GM04503 (cell line): ENCODE results near the gene AMZ2.
A peak's percentile ranks its signal among the peaks of the same experiment; 100 is the strongest.
"Not testable (repeated sequence)": the region's sequence is repeated elsewhere in the genome, so short reads cannot be mapped to it uniquely, and the experiment has no call there.

Source experiments
- DNase-seq: peaks from one replicate; pipeline ENCODE4 v3.0.0-alpha.2; 2012; ENCODE audit warnings: low read depth

Gene AMZ2

DNA sequence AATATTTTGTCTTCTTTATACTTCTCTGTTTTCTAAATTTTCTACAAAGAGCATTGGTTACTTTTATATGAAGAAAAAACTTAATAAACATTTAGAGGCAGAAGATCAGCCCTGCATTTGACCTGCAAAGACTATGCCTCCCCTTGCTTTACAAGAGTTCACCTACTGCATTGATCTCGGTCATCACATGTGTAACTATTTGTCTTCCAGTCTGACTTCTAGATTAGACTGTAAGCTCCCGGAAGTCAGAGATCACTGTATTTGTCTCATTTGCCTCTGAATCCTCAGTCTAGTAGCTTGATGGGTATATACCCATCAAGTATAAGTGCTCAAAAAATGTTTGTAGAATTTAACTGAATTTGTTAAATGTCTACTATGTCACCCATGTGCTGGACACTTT, 27.7 kb upstream of the AMZ2 start:
- not testable (repeated sequence) for DNase-seq

DNA sequence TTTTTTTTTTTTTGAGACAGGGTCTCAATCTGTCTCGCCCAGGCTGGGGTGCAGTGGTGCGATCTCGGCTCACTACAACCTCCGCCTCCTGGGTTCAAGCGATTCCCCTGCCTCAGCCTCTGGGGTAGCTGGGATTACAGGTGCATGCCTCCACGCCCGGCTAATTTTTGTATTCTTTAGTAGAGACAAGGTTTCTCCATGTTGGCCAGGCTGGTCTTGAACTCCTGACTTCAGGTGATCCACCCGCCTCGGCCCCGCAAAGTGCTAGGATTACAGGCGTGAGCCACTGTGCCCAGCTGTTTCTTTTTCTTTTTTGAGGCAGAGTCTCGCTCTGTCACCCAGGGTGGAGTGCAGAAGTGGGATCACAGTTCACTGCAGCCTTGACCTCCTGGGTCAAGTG, 27.1 kb upstream of the AMZ2 start:
- not testable (repeated sequence) for DNase-seq

DNA sequence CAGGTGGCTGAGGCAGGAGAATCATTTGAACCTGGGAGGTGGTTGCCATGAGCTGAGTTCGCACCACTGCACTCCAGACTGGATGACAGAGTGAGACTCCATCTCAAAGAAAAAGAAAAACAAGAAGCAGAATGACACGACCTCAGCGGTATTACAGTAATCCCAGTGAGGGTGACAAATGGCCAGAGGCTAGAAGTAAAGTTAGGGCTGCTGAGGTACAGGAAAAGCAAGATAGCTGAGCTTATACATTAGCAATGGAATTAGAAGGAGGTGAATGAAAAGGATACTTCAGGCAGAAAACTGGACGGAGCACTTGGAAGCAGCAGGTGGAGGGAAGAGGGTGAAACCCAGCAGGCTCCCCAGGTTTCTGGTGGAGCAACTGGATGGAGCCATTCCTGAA, 26.1 kb upstream of the AMZ2 start:
- no peak for DNase-seq

DNA sequence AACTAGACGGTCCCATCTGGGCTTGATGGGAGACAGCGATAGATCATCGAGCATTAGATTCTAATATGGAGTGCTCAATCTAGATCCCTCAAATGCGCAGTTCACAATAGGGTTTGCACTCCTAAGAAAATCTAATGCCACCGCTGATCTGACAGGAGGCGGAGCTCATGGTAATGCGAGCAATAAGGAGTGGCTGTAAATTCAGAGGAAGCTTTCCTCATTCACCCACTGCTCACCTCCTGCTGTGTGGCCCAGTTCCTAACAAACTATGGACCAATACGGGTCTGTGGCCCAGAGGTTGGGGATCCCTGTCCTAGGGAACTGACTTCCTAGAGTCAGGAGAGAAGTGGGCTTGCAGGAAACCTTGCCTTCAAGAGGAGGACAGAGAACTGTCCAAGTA, 25.2 kb upstream of the AMZ2 start:
- no peak for DNase-seq

- DNase-seq, result not testable (repeated sequence)
Measured at GRCh38 chr17:68225055-68225454, 22.8 kb upstream of the AMZ2 start.

DNA sequence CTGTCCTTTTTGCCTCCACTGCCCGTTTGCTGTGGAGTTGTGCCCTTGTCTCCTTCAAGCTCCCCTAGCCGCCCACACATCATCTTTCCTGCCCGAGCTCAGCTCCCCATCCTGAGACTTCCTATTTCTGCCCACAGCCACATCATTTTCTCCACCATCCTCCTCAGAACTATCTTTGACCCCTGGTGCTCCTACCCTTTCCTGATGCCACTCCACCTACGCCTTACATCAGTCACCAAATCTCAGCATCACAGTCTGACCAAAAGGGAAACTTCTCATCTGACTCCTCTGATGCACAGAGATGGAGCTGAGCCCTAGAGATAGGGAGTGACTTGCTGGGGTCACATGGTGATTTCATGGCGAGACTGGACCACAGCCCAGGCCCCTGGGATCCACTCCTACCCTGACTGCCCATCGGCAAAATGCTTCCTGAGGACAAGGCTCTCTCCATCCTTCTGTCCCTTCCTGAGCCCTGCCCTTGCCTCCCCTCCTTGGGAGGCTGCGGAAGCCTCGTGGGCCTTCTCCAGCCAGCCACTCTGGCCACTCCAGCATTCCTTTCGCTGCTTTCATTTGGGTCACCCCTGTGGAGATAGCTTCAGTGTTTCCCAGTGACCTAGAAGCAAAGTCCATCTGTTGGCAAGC, 19.7 kb upstream of the AMZ2 start:
- DNase-seq, result not testable (repeated sequence)

DNA sequence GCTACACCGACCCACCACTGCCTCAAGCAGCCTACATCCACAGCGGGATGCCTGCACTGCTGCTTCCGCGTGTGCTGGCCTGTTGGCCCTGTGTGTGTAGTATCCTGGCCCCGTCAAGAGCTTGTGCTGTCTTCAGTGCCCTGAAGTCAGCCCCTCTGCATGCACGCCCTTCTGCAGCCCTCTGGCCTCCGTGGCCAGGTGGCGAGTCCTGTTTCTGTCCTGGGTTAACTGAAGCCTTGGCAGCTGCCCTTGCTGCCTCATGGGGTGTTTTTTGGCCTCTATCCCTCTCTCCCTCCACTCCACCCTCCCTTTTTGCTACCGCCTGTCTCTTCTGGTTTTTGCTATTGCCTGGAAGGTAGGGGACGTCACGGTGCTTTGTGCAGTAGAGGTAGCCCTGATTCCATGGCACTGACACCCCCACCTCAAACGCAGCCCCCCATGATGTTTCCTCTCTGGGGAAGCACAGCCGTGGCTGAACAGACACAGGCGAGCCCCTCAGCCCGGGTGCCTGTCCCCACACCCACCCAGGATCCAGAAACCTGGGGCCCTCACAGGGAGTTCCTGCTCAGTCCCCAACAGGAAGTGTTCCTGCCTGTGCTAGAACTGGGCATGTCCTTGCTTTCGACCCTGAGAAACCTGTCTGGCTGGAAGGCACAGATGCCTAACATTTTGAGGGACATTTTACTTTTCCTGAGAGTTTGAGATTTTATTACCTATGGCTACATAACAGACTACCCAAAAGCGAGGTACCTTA, 18.8 kb upstream of the AMZ2 start:
- no peak for DNase-seq

DNA sequence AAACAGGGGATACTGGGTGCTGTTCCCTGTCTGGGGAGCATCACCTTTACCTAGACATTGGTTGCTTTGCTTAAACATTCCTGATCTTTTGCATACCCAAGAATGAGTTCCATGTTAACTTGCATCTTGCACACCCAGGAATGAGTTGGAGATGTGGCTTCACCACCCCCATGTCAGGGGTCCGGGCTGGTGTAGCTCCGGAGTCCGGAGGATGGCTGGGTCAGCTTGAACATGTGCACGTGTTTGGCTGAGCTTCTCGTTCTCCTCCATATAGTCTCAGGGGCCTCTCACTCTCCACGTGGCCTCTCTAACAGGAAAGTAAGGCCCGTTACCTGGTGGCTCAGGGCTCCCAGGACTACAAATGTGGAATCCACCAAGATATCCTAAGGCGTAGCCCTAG, 18.2 kb upstream of the AMZ2 start:
- DNase-seq, result no peak

GRCh38 chr17:68231131-68231530, 16.7 kb upstream of the AMZ2 start:
- DNase-seq, result not testable (repeated sequence)

DNA sequence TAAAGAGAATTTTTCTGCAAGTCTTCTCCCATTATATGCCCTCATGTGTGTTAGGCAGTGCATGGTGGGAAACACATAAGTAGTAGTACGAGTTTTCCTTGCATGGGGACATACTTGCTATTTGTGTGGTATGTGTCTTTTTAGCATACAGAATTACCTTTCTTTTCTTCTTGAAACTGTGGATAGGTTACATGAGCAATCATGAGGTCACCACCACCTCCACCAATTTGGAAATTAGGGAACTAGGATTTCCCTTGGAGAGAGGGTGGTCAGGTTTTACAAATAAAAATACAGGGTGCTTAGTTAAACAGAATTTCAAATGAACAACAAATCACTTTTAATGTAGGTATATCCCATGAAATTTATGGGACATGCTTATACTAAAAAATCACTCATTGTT, 16.3 kb upstream of the AMZ2 start:
- no peak for DNase-seq

GRCh38 chr17:68232741-68233140, 15.1 kb upstream of the AMZ2 start:
- peak; percentile 42 for DNase-seq

- DNase-seq, result peak; percentile 35
Measured at GRCh38 chr17:68234726-68235335, 13.0 kb upstream of the AMZ2 start.

DNA sequence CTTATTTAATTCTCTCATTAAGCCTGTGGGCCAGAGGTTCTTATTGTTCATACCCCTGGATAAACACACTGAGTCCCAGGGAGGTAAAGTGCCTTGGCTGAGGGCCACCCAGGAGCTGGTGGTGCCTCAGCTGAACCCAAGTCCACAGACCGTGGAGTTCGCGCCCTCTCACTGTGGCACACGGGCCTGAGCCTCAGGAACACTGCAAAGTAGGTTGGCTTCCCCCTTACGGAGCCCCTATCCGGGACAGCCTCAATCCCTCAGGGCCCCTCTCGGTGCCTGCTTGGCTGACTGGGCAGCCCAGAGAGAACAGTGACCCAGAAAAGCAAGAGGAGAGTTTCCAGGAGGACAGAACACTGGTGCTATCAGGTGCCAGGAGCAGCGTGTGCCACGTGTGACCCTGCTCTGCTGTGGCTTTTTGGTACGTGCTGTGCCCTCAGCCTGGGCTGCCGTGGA, 12.5 kb upstream of the AMZ2 start:
- DNase-seq, result not testable (repeated sequence)

GRCh38 chr17:68237369-68238163, 10.3 kb upstream of the AMZ2 start:
- not testable (repeated sequence) for DNase-seq

DNA sequence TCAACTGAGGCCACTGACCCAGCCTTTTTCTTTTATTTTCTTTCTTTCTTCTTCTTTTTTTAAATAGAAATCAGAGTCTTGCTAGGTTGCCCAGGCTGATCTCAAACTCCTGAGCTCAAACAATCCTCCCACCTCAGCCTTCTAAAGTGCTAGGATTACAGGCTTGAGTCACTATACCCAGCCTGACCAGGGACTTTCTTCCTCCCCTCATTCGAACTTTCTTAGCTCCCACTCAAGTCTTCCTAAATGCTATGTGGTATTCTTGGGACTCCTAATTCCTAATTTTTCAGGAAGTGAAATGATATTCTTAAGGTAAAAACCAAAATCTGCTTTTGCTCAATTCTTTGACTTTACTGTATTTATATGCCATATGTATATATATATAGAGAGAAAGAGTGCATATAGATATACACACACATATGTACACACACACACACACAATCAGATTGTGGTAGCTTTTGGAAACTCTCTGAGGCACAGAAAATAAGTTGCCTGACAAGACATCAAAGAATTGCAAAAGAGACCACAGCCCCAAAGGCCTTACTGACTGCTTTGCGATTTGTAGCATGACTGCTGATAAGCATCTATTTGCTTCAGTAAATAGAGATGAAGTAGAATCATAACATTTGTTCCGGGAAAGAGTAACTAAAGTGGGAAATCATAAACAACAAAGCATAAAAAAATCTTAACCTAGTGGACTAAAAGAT, 9.5 kb upstream of the AMZ2 start:
- DNase-seq, result no peak

GRCh38 chr17:68238871-68239253, 9.0 kb upstream of the AMZ2 start:
- DNase-seq, result no peak

GRCh38 chr17:68239632-68240366, 8.0 kb upstream of the AMZ2 start:
- no peak for DNase-seq

DNA sequence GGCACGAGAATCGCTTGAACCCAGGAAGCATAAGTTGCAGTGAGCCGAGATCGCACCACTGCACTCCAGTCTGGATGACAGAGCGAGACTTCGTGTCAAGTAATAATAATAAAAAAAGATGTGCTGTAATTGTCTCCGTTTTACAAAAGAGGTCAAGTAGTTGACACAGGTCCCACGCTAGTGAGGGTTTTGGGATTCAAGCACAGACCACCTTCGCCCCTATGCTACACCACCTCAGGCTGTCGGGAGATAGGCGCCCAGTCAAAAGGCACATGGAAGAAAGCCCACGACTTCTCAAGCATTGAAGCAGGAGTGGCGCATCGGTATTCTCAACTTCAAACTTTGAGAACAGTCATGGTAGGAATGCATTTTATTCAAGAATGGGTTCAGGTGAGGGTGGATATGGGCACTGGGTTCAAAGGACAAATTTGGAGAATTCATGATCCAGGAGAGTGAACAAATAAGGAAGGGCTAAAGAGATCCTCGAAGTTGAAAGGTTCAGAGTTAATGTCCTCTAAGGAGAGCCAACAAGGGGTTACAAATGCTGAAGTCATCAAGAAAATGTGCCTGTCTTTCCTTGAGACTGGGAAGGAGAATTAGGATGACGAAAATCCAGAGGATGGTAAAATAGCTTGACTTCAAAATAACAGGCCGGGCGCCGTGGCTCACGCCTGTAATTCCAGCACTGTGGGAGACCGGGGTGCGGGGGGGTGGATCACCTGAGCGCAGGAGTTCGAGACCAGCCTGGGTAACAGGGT, 1.4 kb upstream of the AMZ2 start:
- no peak for DNase-seq

GRCh38 chr17:68248199-68248825, 469 bp downstream of the AMZ2 start:
- DNase-seq, result peak; percentile 51

GRCh38 chr17:68248891-68249290, 1.0 kb downstream of the AMZ2 start:
- DNase-seq, result no peak
